Measurements from ENCODE around the gene ERBIN.
"Not testable (repeated sequence)": the region's sequence is repeated elsewhere in the genome, so short reads cannot be mapped to it uniquely, and the experiment has no call there.

The ERBIN gene

GRCh38 chr5:65926276-65926783 lies at the start of gene ERBIN:
Gene ERBIN (plus strand): TSS chr5:65926575. CDS start chr5:65992719, 66,144 bp downstream.
- DNase-seq = peak; percentile 87

- no peak for DNase-seq
These were observed 49.4 kb upstream of the ERBIN start for GRCh38 chr5:65876970-65877369.

- DNase-seq = peak; percentile 95
These were observed 46.6 kb upstream of the ERBIN start for GRCh38 chr5:65879668-65880256.

GRCh38 chr5:65880496-65881072 lies 45.8 kb upstream of the ERBIN start:
- no peak for DNase-seq

- DNase-seq = no peak
These were observed 44.1 kb upstream of the ERBIN start for GRCh38 chr5:65882278-65882677.

GRCh38 chr5:65883461-65883860 lies 42.9 kb upstream of the ERBIN start:
- DNase-seq = no peak

GRCh38 chr5:65886387-65886786 lies 40.0 kb upstream of the ERBIN start:
- no peak for DNase-seq

GRCh38 chr5:65892024-65892423 lies 34.4 kb upstream of the ERBIN start:
- not testable (repeated sequence) for DNase-seq

GRCh38 chr5:65892801-65893200 lies 33.6 kb upstream of the ERBIN start:
- no peak for DNase-seq

- DNase-seq = no peak
These were observed 32.5 kb upstream of the ERBIN start for GRCh38 chr5:65893749-65894430.

- DNase-seq = no peak
These were observed 30.5 kb upstream of the ERBIN start for GRCh38 chr5:65895891-65896290.

- DNase-seq = no peak
These were observed 25.6 kb upstream of the ERBIN start for GRCh38 chr5:65900746-65901145.

GRCh38 chr5:65902104-65902503 lies 24.3 kb upstream of the ERBIN start:
- DNase-seq = no peak

GRCh38 chr5:65903581-65903980 lies 22.8 kb upstream of the ERBIN start:
- no peak for DNase-seq

- no peak for DNase-seq
These were observed 20.1 kb upstream of the ERBIN start for GRCh38 chr5:65906256-65906655.

- peak; percentile 26 for DNase-seq
These were observed 19.2 kb upstream of the ERBIN start for GRCh38 chr5:65907135-65907534.

GRCh38 chr5:65910711-65911110 lies 15.7 kb upstream of the ERBIN start:
- no peak for DNase-seq

- no peak for DNase-seq
These were observed 14.1 kb upstream of the ERBIN start for GRCh38 chr5:65912311-65912710.

- DNase-seq = no peak
These were observed 12.9 kb upstream of the ERBIN start for GRCh38 chr5:65913519-65913918.

GRCh38 chr5:65914641-65915196 lies 11.7 kb upstream of the ERBIN start:
- DNase-seq = no peak

- DNase-seq = not testable (repeated sequence)
These were observed 10.7 kb upstream of the ERBIN start for GRCh38 chr5:65915661-65916060.

- DNase-seq = no peak
These were observed 10.3 kb upstream of the ERBIN start for GRCh38 chr5:65916066-65916465.

GRCh38 chr5:65916636-65917035 lies 9.7 kb upstream of the ERBIN start:
- no peak for DNase-seq

- DNase-seq = no peak
These were observed 6.6 kb upstream of the ERBIN start for GRCh38 chr5:65919773-65920172.

All from EL (cell line).